HG02588 (cell line): ENCODE data around the gene LMNA.
A peak's percentile ranks its signal among the peaks of the same experiment; 100 is the strongest.

Experiments
- ATAC-seq: cut with Tn5 transposase; IDR thresholded peaks from one replicate; pipeline ENCODE4 v1.9.1; 2021; ENCODE audit warnings: mild to moderate bottlenecking, moderate library complexity; ENCODE audit not compliant: unreplicated experiment

The LMNA gene

DNA sequence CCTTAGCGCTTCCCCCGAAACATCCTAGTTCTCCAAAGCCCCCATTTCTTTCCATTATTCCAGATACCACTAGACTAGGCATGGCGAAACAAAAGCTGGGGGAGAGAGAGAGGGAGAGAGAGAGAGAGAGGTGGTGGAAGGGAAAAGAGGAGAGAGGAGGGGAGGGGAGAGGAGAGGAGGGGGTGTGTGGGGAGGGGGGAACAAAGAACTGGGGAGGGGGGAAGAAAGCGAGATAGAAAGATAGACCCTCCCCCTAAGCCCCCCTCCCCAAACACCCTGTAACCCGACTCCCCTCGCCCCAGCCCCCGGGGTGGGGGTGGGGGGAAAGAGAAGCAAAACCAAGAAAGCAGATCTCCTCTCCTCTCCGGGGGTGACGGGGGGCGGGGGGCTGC is 32.6 kb upstream of the LMNA start:
- no peak for ATAC-seq

DNA sequence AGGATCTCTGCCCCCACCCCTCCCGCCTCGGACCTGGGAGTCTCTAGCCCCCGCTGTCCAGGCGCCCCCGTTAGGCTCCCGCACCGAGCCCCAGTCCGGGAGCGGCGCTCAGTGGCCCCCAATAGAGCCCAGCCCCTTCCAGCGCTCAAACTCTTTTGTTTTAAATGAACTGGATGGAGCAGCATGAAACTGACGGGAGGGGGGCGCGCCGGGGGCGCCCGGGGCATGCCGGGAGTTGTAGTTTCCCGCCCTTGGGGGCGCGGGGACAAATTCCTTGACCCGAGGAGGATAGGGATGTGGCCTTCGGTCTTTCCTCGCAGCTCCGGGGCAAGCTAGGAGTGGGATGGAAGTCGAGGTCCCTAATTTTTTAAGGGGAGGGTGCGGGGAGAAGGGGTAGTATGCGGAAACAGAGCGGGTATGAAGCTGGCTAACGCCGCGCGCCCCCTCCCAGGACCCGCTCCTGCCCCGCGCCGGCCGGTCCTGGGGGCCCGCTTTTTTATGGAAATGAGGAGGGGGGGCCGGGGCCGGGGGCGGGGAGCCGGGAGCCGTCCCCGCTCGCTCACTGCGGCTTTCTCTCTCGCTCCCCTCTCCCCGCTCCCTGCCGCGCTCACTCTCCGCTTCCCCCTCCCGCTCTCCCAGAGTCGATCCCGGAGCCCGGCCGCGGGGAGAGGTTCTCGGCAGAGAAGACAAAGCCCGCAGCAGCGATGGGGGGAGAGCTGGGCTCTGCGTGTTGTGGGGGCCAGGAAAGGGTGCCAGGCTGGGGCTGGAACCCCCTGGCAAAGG is 32.0 kb upstream of the LMNA start, which contains the start of gene MEX3A:
Gene MEX3A, minus strand, starts transcription at position 157 of the 783 bp plus-strand sequence. CDS start 467 bp downstream, outside the sequence.
- no peak for ATAC-seq

DNA sequence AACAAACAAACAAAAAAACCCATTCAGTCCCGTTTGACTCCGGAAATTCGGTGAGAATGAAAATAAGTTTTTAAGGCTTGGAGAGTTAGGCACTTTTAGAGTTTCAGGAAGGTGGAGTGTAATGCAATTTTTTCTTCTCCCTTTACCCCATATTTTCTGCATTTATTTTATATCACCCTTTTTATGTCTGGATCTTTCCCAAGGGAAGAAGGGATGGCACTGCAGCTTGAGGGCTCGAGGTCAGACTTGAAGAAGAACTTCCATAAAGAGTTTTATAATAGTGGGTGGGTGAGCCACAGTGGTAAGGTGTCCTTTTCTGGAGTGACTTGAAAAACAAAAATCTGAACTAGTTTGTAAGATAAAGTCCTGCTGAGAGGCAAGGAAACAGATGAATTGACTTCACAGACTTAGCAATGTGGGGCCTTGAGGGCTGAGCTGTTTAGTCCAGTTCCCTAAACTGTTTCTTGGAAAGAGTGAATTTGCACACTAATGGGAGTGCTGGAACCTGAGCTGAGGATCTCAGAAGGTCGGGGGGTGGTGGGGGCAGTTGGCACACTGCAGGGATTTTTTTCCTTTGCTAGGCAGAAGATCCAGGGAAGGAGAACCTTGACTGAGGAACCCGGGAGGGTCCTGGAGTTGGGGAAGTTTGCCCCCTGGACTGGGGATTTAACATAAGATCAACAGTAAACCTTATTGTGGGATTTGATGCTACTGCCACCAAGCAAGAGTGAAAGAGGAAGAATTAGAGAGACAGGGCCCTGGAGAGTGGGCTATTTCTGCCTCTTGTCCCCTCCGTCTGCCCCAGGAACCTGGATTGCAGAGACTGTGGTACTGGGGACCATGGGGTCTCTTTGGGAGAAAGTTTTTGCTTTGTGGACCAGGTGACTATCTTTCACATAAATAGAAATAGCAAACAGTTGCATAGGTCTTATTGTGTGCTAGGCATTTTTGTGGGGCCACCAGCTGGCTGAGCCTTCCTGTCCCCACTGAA is 30.4 kb upstream of the LMNA start:
- ATAC-seq, result no peak

DNA sequence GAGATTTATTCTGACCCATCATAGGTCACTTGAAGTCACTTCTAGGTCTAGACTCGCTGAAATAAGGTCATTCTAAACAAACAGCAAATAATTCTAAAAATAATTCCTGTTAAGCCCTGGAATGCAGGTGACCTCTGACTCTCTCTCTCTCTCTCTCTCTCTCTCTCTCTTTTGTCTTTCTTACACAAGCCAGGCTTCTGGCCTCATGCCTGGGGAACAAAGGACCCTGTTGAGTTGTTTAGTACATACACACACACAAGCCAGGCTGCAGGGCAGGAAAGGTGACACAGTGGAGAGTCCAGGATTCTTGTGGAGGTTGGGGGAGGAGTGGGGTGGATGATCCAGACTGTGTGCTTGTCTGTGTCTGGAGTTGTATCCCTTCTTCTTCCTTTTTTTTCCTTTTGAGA is 28.3 kb upstream of the LMNA start:
- ATAC-seq, result no peak

DNA sequence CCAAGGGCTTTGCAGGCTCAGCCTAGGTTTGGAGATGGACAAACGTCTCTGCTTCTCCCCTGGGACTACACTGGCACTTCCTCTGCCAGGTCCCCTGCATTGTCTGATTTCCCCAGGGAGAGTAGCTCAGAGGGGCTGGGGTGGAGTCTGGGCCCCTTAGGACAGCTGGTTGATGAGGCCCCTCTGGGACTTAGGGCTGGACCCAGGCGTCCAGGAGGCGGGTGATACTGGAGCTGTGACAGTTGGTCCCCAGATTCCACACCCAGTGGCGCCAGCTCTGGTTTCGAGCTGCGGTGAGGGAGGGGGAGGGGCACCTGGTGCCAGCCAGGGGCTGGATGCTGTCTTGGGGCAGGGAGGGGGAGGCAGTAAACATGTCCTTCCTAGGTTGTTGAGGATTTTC is 24.8 kb upstream of the LMNA start:
- no peak for ATAC-seq

DNA sequence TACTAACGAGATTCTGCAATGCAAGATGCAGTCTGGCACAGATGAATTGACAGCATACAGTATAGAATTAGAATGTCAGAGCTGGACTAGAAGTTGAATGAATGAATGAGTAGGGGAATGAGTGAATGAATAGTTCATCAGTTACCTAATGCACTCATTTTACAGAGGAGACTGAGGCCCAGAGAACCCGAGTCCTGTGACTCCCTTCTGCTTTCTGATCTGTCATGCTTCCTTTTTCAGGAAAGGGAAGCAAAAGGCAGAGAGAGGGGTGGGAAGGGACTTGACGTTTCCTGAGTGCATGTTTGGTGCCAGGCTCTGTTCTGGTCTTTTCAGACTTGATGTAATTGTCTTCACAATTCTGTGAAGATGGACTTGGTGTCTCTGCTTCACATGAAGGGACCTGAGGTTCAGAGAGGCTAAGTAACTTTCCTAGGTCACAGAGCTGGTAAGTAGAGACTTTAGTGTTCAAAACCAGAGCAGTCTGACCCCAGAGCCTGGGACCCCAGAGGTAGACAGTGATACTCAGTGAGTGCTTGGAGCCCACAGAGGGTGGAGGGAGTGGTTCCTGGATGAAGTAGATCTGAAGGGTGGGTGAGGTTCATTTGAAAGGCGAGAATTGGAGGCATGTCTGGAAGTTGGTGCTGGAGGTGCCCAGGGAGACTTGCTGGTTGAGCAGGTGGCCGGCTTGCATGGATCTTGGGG is 24.2 kb upstream of the LMNA start:
- no peak for ATAC-seq

DNA sequence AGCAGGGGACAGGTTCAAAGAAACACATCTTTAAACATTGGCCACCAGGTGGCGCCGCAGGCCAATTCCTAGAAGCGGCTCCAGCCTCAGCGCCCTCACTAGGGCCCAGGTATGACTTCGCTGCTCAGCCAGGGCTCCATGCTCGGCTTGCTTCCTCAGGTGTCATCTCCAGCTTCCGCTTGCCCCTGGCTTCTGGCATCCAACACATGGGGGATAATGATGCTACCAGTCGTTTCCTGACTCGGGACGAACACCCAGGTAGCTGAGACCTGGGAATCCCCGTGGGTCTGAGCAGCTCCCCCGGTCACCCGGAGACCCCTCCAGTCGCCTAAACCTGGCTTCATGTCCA is 23.7 kb upstream of the LMNA start:
- no peak for ATAC-seq

DNA sequence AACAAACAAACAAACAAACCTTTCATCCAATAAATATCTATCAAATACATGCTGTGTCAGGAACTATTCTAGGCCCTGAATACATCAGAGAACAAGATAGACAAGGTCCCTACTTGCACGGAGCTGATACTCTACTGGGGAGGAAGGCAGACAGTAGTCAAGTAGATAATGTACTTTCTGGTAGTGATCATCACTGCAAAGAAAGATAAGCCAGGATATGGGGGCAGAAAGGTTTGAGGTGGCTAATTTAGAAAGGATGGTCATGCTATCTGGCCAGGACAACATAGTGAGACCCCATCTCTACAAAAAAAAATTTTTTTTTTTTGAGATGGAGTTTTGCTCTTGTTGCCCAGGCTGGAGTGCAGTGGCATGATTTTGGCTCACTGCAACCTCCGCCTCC is 22.9 kb upstream of the LMNA start:
- no peak for ATAC-seq

DNA sequence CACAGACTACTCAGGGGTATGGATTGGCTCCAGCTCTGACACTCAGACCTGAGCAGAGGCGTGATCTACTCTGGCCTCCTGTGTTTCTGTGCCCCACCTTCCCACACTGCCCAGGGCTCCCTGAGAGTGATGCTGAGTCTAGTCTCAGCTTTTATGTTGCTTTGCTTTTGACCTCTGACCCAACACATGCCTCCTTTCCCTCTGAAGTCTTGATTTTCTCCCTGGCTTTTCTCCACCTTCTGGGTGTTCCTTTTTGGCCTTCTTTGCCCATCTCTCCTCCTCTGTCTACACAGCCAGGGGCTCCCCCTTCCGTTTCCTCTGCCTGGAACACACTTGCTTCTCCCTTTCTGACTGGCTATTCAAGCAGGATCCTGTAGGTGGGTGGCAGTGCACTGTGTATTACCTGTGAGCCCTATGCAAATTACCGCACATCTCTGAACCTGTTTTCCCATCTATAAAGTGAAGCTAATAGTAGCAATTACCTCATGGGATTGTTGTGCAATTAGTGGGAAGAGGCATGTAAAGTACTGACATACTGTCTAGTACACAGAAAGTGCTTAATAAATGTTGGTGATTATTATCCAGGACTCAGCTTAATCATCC is 18.5 kb upstream of the LMNA start:
- no peak for ATAC-seq

DNA sequence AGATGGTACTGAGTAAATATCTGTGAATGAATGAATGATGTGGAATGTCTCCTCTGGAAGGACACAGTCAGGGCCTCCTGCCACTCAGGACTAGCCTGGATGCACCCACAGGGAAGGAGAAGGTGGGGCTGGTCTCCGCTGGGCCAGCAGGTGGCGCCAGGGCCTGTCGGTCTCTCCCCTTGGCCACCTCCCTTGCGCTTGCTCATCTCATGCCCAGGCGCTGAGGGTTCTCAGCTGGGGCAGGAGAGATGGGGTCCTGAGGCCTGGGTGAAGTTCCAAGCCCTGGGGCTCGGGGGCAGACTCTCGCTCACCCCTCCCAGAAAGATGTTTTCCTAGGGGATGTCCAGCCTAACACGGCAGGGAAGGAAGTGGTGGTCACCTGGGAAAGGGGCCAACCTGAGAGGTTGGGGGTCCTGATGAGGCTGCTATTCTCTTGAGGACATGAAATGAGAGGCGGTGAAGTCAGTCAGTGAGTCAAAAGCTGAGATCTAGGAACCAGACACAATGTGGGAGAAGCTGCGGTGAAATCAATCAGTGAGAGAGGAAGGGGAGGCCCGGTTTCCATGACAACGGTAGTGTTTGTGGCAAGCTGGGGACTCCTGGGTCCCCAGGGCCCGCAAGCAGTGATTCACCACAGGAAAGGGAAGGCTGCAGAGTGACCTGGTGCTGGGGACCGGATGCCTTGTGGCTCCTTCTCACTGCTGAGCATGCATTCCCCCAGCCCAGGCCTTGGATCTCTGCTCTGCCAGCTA is 17.7 kb upstream of the LMNA start:
- peak; percentile 55 for ATAC-seq

DNA sequence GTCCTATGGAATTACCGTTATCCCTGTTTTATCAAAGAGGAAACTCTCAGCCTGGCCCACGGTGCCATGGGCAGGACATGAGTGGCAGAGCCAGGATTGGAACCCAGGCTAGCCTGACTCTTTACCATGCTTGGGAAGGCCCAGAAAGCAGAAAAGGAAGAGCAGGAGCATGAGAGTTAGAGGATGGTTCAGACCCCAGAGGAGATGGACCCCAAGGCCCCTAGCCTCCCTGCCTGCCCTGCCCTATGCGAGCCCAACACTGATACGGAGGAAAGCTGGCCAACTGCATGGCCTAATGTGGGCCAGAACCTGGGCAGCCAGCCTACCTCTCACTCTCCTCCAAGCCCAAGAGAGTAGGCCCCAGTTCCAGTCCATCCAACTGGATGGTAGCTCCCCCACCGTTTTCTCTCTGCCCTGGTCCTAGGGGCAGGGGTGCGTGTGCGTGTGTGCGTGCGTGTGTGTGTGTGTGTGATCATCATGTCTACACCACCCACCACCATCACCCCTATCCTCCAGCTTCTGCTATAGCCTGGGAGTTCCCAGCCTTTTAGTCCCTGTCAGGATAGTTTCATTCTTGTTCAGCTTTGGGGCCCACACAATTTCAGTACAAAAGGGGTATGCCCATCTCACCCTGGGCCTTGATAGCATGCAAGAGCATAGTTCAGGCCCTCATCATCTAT is 16.9 kb upstream of the LMNA start:
- ATAC-seq, result no peak

DNA sequence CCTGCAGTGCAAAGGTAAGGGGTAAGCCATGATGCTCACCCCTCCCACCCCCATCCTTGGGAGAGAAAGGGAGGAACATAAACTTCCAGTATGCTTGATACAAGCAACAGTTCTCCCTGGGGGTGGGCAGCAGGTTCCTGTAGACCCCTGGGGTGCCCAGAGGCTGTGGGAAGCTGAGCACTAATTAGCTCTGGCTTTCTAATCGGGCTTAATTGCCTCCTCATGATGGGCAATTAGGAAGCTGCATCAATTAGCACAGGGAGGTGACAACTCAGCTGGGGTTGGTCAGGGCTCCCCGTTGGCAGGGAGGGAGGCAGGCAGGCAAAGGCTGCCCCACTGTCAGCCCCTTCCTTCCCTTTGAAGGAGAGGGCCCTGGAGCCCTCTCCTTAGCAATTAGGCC is 15.7 kb upstream of the LMNA start:
- no peak for ATAC-seq

DNA sequence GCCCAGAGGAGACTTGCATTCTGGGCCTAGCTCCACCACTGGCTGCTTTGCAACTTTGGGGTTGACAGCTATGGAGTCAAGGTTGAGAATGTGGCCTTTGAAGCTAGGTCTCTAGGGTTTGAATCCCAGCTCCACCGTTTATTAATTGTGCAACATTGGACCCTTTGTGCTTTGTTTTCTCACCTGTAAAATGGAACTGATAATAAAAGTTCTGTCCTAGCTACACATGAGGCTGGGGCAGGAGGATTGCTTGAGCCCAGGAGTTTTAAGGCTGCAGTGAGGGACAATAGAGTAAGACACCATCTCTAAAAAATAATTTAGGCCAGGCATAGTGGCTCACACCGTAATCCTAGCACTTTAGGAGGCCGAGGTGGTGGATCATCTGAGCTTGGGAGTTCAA is 15.2 kb upstream of the LMNA start:
- no peak for ATAC-seq

DNA sequence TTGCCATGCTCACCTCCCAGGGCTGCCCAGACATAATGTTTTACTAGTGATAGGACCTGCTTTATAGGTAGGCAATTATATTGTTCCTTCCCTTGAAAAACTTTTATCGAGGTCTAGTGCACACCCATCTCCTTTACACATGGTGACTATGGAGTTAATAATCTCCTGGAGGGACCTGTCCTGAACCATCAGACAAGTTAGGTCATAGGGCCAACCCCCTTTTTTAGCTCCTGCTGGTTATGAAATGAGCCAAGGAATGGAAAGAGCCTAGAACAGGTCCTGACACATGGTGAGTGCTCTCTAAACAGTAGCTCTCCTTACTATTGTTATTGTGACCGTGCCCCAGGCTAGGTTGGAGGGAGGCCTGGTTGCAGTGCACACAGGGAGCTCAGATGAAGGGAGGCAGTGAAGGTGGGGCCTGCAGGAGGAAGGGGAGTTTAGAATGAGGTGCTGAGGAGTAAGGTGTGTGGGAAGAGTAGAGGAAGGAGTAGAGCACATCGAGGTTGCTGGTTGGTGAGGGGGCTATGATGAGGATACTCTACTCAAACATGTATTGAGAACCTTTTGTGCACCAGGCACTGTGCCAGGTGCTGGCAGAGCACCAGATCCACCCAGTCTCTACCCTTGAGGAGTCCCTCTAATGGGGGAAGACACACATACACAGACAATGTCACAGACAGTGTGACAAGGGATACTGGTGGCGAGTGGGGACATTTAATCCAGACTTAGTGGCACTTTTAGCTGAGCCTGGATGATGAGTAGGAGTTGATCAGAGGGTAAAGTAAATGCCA is 14.1 kb upstream of the LMNA start:
- ATAC-seq, result no peak

DNA sequence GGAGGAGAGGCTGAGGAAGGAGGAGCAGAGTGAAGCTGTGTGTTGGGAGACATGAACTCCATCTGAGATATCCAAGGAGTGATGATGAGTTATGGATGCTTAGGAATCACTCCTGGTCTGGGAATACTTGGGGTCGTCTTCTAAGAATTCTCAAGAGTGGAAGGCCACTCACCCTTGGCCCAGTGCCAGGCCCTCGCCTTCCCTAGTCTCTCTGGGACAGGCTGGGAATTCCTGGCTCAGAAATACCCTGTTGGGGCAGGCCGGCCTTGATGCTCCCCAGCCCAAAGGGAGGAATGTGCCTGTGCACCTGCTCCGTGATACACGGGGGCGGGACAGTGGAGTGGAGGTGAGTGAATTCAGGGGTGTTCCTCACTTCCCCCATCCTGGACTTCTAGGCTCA is 12.6 kb upstream of the LMNA start:
- ATAC-seq, result no peak

DNA sequence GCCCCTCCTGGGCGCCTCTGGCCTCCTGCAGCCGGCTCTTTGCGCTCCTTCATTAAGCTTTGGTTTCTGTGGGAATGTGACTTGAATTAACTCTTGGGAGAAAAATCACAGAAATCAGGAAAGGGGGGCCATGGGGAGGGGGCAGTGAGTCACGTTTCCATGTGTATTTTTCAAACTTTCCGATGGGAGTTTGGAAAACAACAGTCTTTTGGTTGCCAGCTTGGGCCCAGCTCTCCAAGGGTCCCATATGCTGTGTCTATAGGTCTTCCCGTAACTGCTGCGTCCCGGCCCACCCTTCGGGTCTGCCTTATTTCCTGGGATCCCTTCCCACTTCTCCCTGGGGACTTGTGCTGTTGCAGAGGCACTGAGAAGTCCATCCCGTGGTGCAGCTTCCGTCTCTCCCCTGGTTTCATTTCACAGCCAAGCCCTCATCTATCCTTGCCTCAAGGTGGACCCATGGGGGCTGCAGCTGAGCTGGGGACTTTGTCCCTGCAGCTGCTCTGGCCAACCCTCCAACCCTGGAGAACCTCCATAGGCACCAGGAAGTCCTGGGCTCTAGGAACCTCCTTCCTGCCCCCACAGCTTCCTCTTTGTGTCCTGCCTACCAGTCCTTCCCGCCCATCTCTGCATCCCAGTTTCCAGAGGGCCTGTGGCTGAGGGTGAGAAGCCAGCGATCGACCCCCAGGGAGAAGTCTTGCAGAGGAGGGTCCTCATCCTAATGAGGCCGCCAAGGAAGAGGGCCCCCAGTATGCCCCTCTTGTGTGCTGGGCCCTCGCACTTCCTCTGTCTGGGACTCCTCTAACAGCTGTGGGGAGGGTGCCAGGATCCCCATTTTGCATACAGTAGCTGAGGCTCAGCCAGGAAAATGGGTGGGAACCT is 11.6 kb upstream of the LMNA start:
- no peak for ATAC-seq

DNA sequence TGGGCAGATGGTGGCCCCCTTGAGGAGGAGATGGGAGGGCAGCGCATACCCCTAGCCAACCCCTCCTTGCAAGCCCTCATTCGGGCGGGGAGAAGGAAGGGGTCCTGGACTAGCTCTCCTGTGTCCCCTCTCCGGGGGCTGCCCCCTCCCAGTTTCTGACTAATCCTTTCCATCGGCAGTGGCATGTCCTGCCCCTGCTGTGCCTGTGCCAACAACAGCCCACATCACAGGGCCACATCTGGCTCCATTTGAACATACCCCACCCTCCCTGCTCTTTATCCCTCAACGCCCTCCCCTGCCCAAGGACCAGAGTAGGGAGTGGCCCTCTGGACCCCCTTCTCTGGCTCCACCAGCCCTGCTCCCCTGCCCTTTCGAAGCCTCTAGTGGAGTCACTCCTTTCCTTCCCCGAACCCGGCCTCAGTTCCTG is 11.0 kb upstream of the LMNA start:
- no peak for ATAC-seq
